Measurements from ENCODE around the gene CAMK1D. TPM values are rescaled to one million over a fixed set of nuclear protein-coding genes. Genes with fewer than 3 reads are reported as not detected.

CAMK1D gene
- total and polyA plus RNA-seq, 2 of the 4 experiments (the other 2 are of a cell fraction), result 5.0 to 5.3 TPM

GRCh38 chr10:12564173-12564572, 214.8 kb downstream of the CAMK1D start:
- H2BK20ac ChIP-seq (ENCODE audit: low read depth, low read length), result no peak overlapping the region
- H3K27ac ChIP-seq (ENCODE audit: insufficient read depth, low read length), result no peak overlapping the region
- H3K27me3 ChIP-seq (ENCODE audit: control insufficient read depth, insufficient read depth, low read length), result peaks cover 14% of the 10 kb centered on the region
- H3K79me1 ChIP-seq (ENCODE audit: low read depth in 1 of 2, low read length in 2 of 2), result no peaks in the 10 kb centered on the region
- intact Hi-C loops (cut with micrococcal nuclease) (no loop called here), dilution Hi-C loops (cut with HindIII; ENCODE audit: low sequenced_read_pairs, unreplicated experiment) (no loop called here), in situ Hi-C loops (cut with MboI; ENCODE audit: low sequenced_read_pairs) (no loop called here)
- H3K14ac ChIP-seq (replicated peaks; ENCODE audit: low read depth, low read length), result no peak overlapping the region
- no peaks in the 10 kb centered on the region for H3K9me1 ChIP-seq (ENCODE audit: insufficient read depth, low read length)
- no peaks in the 10 kb centered on the region for H4K20me1 ChIP-seq (ENCODE audit: insufficient read depth, low read length)
- H2BK120ac ChIP-seq (ENCODE audit: low read depth, low read length), result no peak overlapping the region
- H3K4ac ChIP-seq (ENCODE audit: low read depth, low read length), result no peak overlapping the region
- DNase-seq, result peak; percentile 49
- no TSS peak for BruUV-seq (replicated peaks)
- H2AK5ac ChIP-seq (ENCODE audit: low read depth, low read length), result no peak overlapping the region
- H2AFZ ChIP-seq (replicated peaks; ENCODE audit: low read length, poor library complexity), result no peak overlapping the region
- TF ChIP-seq RAD21 (IDR thresholded peaks at IDR 0.05; ENCODE audit: low read length) (no peak), FOS (IDR thresholded peaks at IDR 0.05; ENCODE audit: low read depth, low read length) (peak; percentile 67), USF2 (IDR thresholded peaks at IDR 0.05; ENCODE audit: low read depth, low read length) (no peak), BHLHE40 (IDR thresholded peaks at IDR 0.05; ENCODE audit: low read depth, low read length) (no peak), RFX5 (IDR thresholded peaks at IDR 0.05; ENCODE audit: low read depth, low read length) (no peak)
- no peaks in the 10 kb centered on the region for H3K36me3 ChIP-seq (ENCODE audit: control insufficient read depth, insufficient read depth, low read length)
- H2AK9ac ChIP-seq (replicated peaks; ENCODE audit: low read depth, low read length, poor library complexity), result no peak overlapping the region
- H4K8ac ChIP-seq (ENCODE audit: low read depth in 2 of 2, low read length in 2 of 2), result no peak overlapping the region
- no peak overlapping the region for H3K18ac ChIP-seq (ENCODE audit: low read depth, low read length)
- H4K5ac ChIP-seq (ENCODE audit: low read depth, low read length), result no peak overlapping the region
- POLR2A ChIA-PET (ENCODE audit: unreplicated experiment), result no interaction called here
- H4K91ac ChIP-seq (ENCODE audit: insufficient read depth, low read depth, low read length), result no peak overlapping the region
- peak; percentile 32; the same call in 1 of the 2 replicates for ATAC-seq (ENCODE audit: low read depth)
- H3K23ac ChIP-seq (ENCODE audit: low read depth, low read length), result no peak overlapping the region
- CTCF ChIA-PET, result no interaction called here
- no peak overlapping the region for H3K9ac ChIP-seq (ENCODE audit: low read depth, low read length)
- no peak overlapping the region for H2BK15ac ChIP-seq (ENCODE audit: low read depth, low read length)
- no peak overlapping the region for H2BK5ac ChIP-seq (ENCODE audit: low read depth, low read length, poor library complexity, severe bottlenecking)
- H3K4me3 ChIP-seq (ENCODE audit: insufficient read depth, low read depth, low read length), result no peak overlapping the region
- H3K4me1 ChIP-seq (ENCODE audit: control insufficient read depth, insufficient read depth, low read length), result no peaks in the 10 kb centered on the region
- H3K9me3 ChIP-seq (ENCODE audit: control insufficient read depth, insufficient read depth, low read length), result peaks cover 5% of the 10 kb centered on the region
- H3K4me2 ChIP-seq (ENCODE audit: low read depth, low read length), result no peak overlapping the region
- no CpG with 5 or more reads among the region's 2 CpGs for WGBS, 2 experiments (ENCODE audit: extremely low coverage in 2 of 2, insufficient read length in 1 of 2)
- H3K56ac ChIP-seq (ENCODE audit: extremely low read depth, insufficient read depth, low read length), result no peak overlapping the region

All from IMR-90 (cell line).